Transverse colon (tissue), 4 donors: Measurements from ENCODE around the gene PMFBP1. TPM values are rescaled to one million over a fixed set of nuclear protein-coding genes. Genes with fewer than 3 reads are reported as not detected.
"Not testable (repeated sequence)": the region's sequence is repeated elsewhere in the genome, so short reads cannot be mapped to it uniquely, and the experiment has no call there.

Experiments
- DNase-seq: peaks from one replicate; pipeline ENCODE4 v3.0.0-alpha.2; 2019
- H3K27ac ChIP-seq, 4 donors: fragments of 200-600 bp; sonication (generic); 2 replicates each; pipeline ENCODE4 v1.5.1; 2016 to 2018; ENCODE audit warnings: inconsistent platforms in 4 of 4
- H3K27me3 ChIP-seq: fragments of 200-600 bp; sonication (generic); 2 replicates; pipeline ENCODE4 v1.5.1; 2017; ENCODE audit warnings: inconsistent platforms
- H3K36me3 ChIP-seq, 4 donors: fragments of 200-600 bp; sonication (generic); 2 replicates each; pipeline ENCODE4 v1.5.1; 2017 to 2019; ENCODE audit warnings: inconsistent platforms in 4 of 4
- H3K4me1 ChIP-seq, 4 donors: fragments of 200-600 bp; sonication (generic); 2 replicates each; pipeline ENCODE4 v1.5.1; 2017 to 2020; ENCODE audit warnings: inconsistent platforms in 4 of 4
- H3K4me3 ChIP-seq, 4 donors: fragments of 200-600 bp; sonication (generic); 1 replicate in 1 of 4; 2 replicates in 3 of 4; pipeline versions ENCODE4 v1.5.1 to v1.6.1; 2017 to 2019; ENCODE audit warnings: inconsistent platforms in 4 of 4
- H3K9me3 ChIP-seq, 2 donors: fragments of 200-600 bp; sonication (generic); 2 replicates each; pipeline ENCODE4 v1.5.1; 2017 to 2019; ENCODE audit warnings: inconsistent platforms in 2 of 2
- EP300 ChIP-seq: sonication (generic); formaldehyde crosslinking; IDR thresholded peaks from one replicate; pipeline ENCODE4 v1.6.1; 2017; ENCODE audit warnings: antibody characterized with exemption, low read depth
- POLR2A ChIP-seq: fragments of 450-650 bp; IDR thresholded peaks from one replicate; pipeline ENCODE4 v1.6.1; 2016; ENCODE audit warnings: antibody characterized with exemption, mild to moderate bottlenecking, moderate library complexity
- POLR2AphosphoS5 ChIP-seq, 3 donors: sonication (generic); formaldehyde crosslinking; IDR thresholded peaks; one replicate each; pipeline ENCODE4 v1.6.1; 2016; ENCODE audit warnings: antibody characterized with exemption in 3 of 3
- WGBS, 2 donors: methylation state at CpG; one replicate each; pipeline ENCODE4 v1.1.5; 2018; ENCODE audit warnings: low coverage in 1 of 2; 5-methylcytosine and 5-hydroxymethylcytosine counted together
- in situ Hi-C, 4 donors: fragments of 200-750 bp; cut with MboI; loops; one replicate each; pipeline versions ENCODE4 v1.15.0 to v1.15.1; 2017; ENCODE audit warnings: low sequenced_read_pairs in 3 of 4, low pct_ligation_motif_present in 1 of 4, low pct_unique_long_range_greater_than_20kb in 1 of 4
- intact Hi-C: fragments of 100-400 bp; cut with DNase I; formaldehyde crosslinking; loops from one replicate; pipeline ENCODE4 v1.15.1; 2023; ENCODE audit warnings: low total_unique reads
- total RNA-seq, 4 donors: library from RNA; depleted of rRNA; stranded (reverse); fragments of >200 nt; gene quantifications; one replicate each; pipeline ENCODE4 v1.1.0, GENCODE V29; 2016
- TF ChIP-seq, protein P1 (sequence below), 5 experiments: fragments of 200-600 bp in 3 of 5; fragments of 450-650 bp in 2 of 5; sonication (generic) in 3 of 5; IDR thresholded peaks; 1 replicate in 2 of 5; 2 replicates in 3 of 5; pipeline ENCODE4 v1.5.1; 2016 to 2017; ENCODE audit warnings: antibody characterized with exemption in 5 of 5, inconsistent platforms in 3 of 5, mild to moderate bottlenecking in 2 of 5, moderate library complexity in 1 of 5

The PMFBP1 gene
- total RNA-seq, 4 donors from 2014 or later: 0.75 to 8.4 (median 4.2) TPM

- no peaks in the 10 kb centered on the region for H3K9me3 ChIP-seq
- WGBS, 2 donors: 64 to 70% methylated on average over 3 of the region's 3 CpGs
- in situ Hi-C loops (no loop called here), intact Hi-C loops (no loop called here)
- no peak for DNase-seq
- H3K27me3 ChIP-seq: no peaks in the 10 kb centered on the region
- H3K36me3 ChIP-seq: peaks cover 0 to 34% (median 16%) of the 10 kb centered on the region in 4 donors
- no peak overlapping the region for H3K4me3 ChIP-seq
- no peak overlapping the region for H3K27ac ChIP-seq
- TF ChIP-seq, protein P1, sequence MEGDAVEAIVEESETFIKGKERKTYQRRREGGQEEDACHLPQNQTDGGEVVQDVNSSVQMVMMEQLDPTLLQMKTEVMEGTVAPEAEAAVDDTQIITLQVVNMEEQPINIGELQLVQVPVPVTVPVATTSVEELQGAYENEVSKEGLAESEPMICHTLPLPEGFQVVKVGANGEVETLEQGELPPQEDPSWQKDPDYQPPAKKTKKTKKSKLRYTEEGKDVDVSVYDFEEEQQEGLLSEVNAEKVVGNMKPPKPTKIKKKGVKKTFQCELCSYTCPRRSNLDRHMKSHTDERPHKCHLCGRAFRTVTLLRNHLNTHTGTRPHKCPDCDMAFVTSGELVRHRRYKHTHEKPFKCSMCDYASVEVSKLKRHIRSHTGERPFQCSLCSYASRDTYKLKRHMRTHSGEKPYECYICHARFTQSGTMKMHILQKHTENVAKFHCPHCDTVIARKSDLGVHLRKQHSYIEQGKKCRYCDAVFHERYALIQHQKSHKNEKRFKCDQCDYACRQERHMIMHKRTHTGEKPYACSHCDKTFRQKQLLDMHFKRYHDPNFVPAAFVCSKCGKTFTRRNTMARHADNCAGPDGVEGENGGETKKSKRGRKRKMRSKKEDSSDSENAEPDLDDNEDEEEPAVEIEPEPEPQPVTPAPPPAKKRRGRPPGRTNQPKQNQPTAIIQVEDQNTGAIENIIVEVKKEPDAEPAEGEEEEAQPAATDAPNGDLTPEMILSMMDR (IDR thresholded peaks at IDR 0.05): no peak
- TF ChIP-seq POLR2A (no peak), POLR2AphosphoS5 (IDR thresholded peaks at IDR 0.05) (no peak), EP300 (no peak)
- H3K4me1 ChIP-seq: peaks cover 17 to 36% (median 29%) of the 10 kb centered on the region in 4 donors
Measured at GRCh38 chr16:72091217-72091616, 80.7 kb downstream of the PMFBP1 start.

DNA sequence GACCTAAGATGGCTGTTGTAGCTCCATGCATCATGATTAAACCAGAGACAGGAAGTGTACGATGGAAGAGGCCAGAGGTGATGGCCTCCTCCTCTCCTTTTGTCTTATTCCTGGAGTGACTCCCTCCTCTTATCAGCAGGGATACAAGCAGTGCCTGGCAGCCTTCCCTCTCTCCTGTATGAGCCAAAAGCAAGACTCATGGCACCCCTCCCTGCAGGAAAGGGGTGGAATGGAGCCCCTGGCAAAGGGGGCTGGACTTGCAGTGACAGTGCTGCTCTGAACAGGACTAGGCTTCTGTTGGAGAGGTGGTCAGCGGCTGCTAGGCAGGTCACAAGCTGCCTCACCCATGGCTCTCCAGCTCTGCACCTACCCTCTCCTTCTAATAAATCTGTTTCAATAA lies 87.0 kb downstream of the PMFBP1 start:
- no peak for TF ChIP-seq POLR2A
- no peak for TF ChIP-seq EP300
- no peak for TF ChIP-seq POLR2AphosphoS5 (IDR thresholded peaks at IDR 0.05)
- TF ChIP-seq, protein P1 (IDR thresholded peaks at IDR 0.05): no peak
- intact Hi-C loops (no loop called here), in situ Hi-C loops (no loop called here)
- Histone ChIP-seq H3K27me3 (no peaks in the 10 kb centered on the region), H3K9me3 (no peaks in the 10 kb centered on the region), H3K4me3 (no peak overlapping the region), H3K4me1 (no peaks in the 10 kb centered on the region), H3K36me3 (peaks cover 0 to 52% (median 21%) of the 10 kb centered on the region in 4 donors), H3K27ac (no peak overlapping the region)
- DNase-seq: no peak
- 97 to 100% methylated on average over 1 to 2 of the region's 2 CpGs for WGBS, 2 donors

GRCh38 chr16:72084445-72084844 lies 87.5 kb downstream of the PMFBP1 start:
- intact Hi-C loops (no loop called here), in situ Hi-C loops (no loop called here)
- TF ChIP-seq POLR2AphosphoS5 (IDR thresholded peaks at IDR 0.05) (no peak), EP300 (no peak), POLR2A (no peak)
- TF ChIP-seq, protein P1 (IDR thresholded peaks at IDR 0.05): no peak
- peaks cover 0 to 48% (median 18%) of the 10 kb centered on the region in 4 donors for H3K36me3 ChIP-seq
- H3K4me3 ChIP-seq: no peak overlapping the region
- no peaks in the 10 kb centered on the region for H3K27me3 ChIP-seq
- 97 to 99% methylated on average over 10 of the region's 10 CpGs for WGBS, 2 donors
- no peaks in the 10 kb centered on the region for H3K4me1 ChIP-seq
- DNase-seq: no peak
- no peaks in the 10 kb centered on the region for H3K9me3 ChIP-seq
- no peak overlapping the region for H3K27ac ChIP-seq

GRCh38 chr16:72083778-72084404 lies 88.1 kb downstream of the PMFBP1 start:
- no peak overlapping the region for H3K4me3 ChIP-seq
- H3K9me3 ChIP-seq: no peaks in the 10 kb centered on the region
- intact Hi-C loops: no loop called here
- H3K36me3 ChIP-seq: peaks cover 0 to 42% (median 16%) of the 10 kb centered on the region in 4 donors
- no peaks in the 10 kb centered on the region for H3K4me1 ChIP-seq
- no peak for DNase-seq
- WGBS, 2 donors: 44 to 68% methylated on average over 3 of the region's 3 CpGs
- no peaks in the 10 kb centered on the region for H3K27me3 ChIP-seq
- in situ Hi-C loops: no loop called here
- H3K27ac ChIP-seq: no peak overlapping the region
- TF ChIP-seq EP300 (no peak), POLR2A (no peak), POLR2AphosphoS5 (IDR thresholded peaks at IDR 0.05) (no peak)
- TF ChIP-seq, protein P1 (IDR thresholded peaks at IDR 0.05): no peak

GRCh38 chr16:72076991-72077706 lies 94.8 kb downstream of the PMFBP1 start:
- H3K27me3 ChIP-seq, H3K9me3 ChIP-seq, H3K36me3 ChIP-seq, H3K27ac ChIP-seq, H3K4me3 ChIP-seq, in situ Hi-C loops, intact Hi-C loops, DNase-seq: not testable (repeated sequence)
- WGBS, 2 donors: 100% methylated on average over 2 of the region's 5 CpGs; no CpG with 5 or more reads in 1 of the 2 donors
- H3K4me1 ChIP-seq: peaks cover 0 to 20% (median 3%) of the 10 kb centered on the region in 4 donors

- H3K27me3 ChIP-seq, H3K36me3 ChIP-seq, H3K4me3 ChIP-seq, in situ Hi-C loops, intact Hi-C loops, DNase-seq, H3K9me3 ChIP-seq, H3K27ac ChIP-seq: not testable (repeated sequence)
- H3K4me1 ChIP-seq: peaks cover 0 to 20% (median 3%) of the 10 kb centered on the region in 4 donors
- WGBS, 2 donors: 72% methylated on average over 2 of the region's 6 CpGs; no CpG with 5 or more reads in 1 of the 2 donors
Measured at GRCh38 chr16:72075067-72075466, 96.9 kb downstream of the PMFBP1 start.
